Measurements from ENCODE around the gene SNX1.

- TF ChIP-seq CTCF (IDR thresholded peaks at IDR 0.05) (no peak), POLR2A (IDR thresholded peaks at IDR 0.05) (no peak)
These were observed 68.7 kb downstream of the SNX1 start for GRCh38 chr15:64164436-64164835.

Measured in uterus (tissue), 2 donors.